DND-41 (cell line): ENCODE data around the gene FBXO9.

Experiments used
- ATAC-seq: fragments of 200-7000 bp; cut with Tn5 transposase; 3 replicates; pipeline ENCODE4 v1.9.1; 2021; ENCODE audit warnings: low read depth; ENCODE audit not compliant: insufficient read depth
- DNase-seq: peaks from one replicate; pipeline ENCODE4 v3.0.0-alpha.2; 2020
- H2AFZ ChIP-seq: 2 replicates; pipeline ENCODE4 v1.6.0; 2012; ENCODE audit warnings: low read depth, low read length
- H3K27ac ChIP-seq: 2 replicates; pipeline ENCODE4 v1.5.1; 2012; ENCODE audit warnings: low read length, inconsistent platforms
- H3K27me3 ChIP-seq: fragments of 200-600 bp; sonication (generic); 2 replicates; pipeline ENCODE4 v1.6.0; 2012; ENCODE audit warnings: low read length, mild to moderate bottlenecking, inconsistent platforms; ENCODE audit not compliant: insufficient read depth, poor library complexity
- H3K36me3 ChIP-seq: 2 replicates; pipeline ENCODE4 v1.5.1; 2012; ENCODE audit warnings: low read length, inconsistent platforms; ENCODE audit not compliant: insufficient read depth
- H3K4me1 ChIP-seq: 2 replicates; pipeline ENCODE4 v1.5.1; 2012; ENCODE audit warnings: mild to moderate bottlenecking, low read length; ENCODE audit not compliant: insufficient read depth
- H3K4me2 ChIP-seq: 2 replicates; pipeline ENCODE4 v1.6.0; 2012; ENCODE audit warnings: mild to moderate bottlenecking, moderate library complexity, low read length, inconsistent platforms; ENCODE audit not compliant: insufficient read depth
- H3K4me3 ChIP-seq, 2 experiments: fragments of 200-600 bp in 1 of 2; shearing (Covaris generic) in 1 of 2; 2 replicates each; pipeline ENCODE4 v1.5.1; 2012 to 2016; ENCODE audit warnings: inconsistent platforms in 2 of 2, low read length in 2 of 2, mild to moderate bottlenecking in 2 of 2, low read depth in 1 of 2, moderate library complexity in 1 of 2
- H3K79me2 ChIP-seq: 2 replicates; pipeline ENCODE4 v1.6.0; 2012; ENCODE audit warnings: low read length, inconsistent platforms; ENCODE audit not compliant: insufficient read depth
- H3K9ac ChIP-seq: 2 replicates; pipeline ENCODE4 v1.6.0; 2012; ENCODE audit warnings: low read depth, mild to moderate bottlenecking, inconsistent platforms, low read length, moderate library complexity
- H3K9me3 ChIP-seq: 2 replicates; pipeline ENCODE4 v1.5.1; 2012; ENCODE audit warnings: low read length, moderate library complexity, mild to moderate bottlenecking, inconsistent platforms; ENCODE audit not compliant: insufficient read depth, severe bottlenecking
- H4K20me1 ChIP-seq: 2 replicates; pipeline ENCODE4 v1.6.0; 2012; ENCODE audit warnings: low read length; ENCODE audit not compliant: insufficient read depth
- EZH2 ChIP-seq: IDR thresholded peaks from 3 replicates; pipeline ENCODE4 v1.6.1; 2012; ENCODE audit warnings: borderline replicate concordance, low read depth, mild to moderate bottlenecking, moderate library complexity, low read length, inconsistent platforms; ENCODE audit not compliant: severe bottlenecking
- TF ChIP-seq, protein P1 (sequence below): IDR thresholded peaks from 2 replicates; pipeline ENCODE4 v1.5.1; 2012; ENCODE audit warnings: borderline replicate concordance, low read length, moderate library complexity, mild to moderate bottlenecking; ENCODE audit not compliant: poor library complexity, severe bottlenecking; ENCODE audit errors: extremely low read depth

FBXO9 gene

DNA sequence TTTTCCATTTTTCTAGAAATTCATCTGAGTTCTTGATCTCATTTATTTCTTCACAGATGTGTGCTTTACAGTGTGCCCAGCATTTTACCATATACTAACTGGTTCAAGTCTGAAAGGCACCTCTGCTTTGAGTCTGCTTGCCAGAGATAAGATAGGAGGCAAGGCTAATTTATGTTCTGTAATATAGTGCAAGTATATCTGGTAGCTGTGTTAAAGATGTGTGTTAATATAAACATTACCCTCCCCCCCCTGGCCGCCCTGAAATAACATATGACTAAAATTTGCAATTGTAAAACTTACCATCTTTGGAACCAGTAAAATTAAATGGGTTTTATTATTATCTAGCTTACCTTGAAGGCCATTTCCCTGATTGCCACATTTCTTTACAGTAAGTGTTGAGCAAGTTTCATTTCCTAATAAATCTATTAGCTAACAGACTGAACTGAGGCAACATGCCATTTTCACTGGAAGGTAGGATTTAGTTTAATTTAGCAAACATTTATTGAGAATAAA is 2.7 kb downstream of the FBXO9 start:
- no peak overlapping the region for H3K4me3 ChIP-seq
- peaks cover 13% of the 10 kb centered on the region; the same call in 1 of the 2 replicates for H4K20me1 ChIP-seq
- TF ChIP-seq, protein P1, sequence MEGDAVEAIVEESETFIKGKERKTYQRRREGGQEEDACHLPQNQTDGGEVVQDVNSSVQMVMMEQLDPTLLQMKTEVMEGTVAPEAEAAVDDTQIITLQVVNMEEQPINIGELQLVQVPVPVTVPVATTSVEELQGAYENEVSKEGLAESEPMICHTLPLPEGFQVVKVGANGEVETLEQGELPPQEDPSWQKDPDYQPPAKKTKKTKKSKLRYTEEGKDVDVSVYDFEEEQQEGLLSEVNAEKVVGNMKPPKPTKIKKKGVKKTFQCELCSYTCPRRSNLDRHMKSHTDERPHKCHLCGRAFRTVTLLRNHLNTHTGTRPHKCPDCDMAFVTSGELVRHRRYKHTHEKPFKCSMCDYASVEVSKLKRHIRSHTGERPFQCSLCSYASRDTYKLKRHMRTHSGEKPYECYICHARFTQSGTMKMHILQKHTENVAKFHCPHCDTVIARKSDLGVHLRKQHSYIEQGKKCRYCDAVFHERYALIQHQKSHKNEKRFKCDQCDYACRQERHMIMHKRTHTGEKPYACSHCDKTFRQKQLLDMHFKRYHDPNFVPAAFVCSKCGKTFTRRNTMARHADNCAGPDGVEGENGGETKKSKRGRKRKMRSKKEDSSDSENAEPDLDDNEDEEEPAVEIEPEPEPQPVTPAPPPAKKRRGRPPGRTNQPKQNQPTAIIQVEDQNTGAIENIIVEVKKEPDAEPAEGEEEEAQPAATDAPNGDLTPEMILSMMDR: no peak
- TF ChIP-seq EZH2: no peak
- H3K4me2 ChIP-seq: peak overlapping the region; percentile 94; the same call in 1 of the 2 replicates
- H3K27me3 ChIP-seq: no peaks in the 10 kb centered on the region
- no peak overlapping the region for H3K27ac ChIP-seq
- no peak overlapping the region for H2AFZ ChIP-seq
- H3K4me1 ChIP-seq: peaks cover 24% of the 10 kb centered on the region
- DNase-seq: no peak
- H3K9ac ChIP-seq: no peak overlapping the region
- peaks cover 40% of the 10 kb centered on the region for H3K79me2 ChIP-seq
- H3K36me3 ChIP-seq: peaks cover 21% of the 10 kb centered on the region
- ATAC-seq: no peak
- no peaks in the 10 kb centered on the region for H3K9me3 ChIP-seq

DNA sequence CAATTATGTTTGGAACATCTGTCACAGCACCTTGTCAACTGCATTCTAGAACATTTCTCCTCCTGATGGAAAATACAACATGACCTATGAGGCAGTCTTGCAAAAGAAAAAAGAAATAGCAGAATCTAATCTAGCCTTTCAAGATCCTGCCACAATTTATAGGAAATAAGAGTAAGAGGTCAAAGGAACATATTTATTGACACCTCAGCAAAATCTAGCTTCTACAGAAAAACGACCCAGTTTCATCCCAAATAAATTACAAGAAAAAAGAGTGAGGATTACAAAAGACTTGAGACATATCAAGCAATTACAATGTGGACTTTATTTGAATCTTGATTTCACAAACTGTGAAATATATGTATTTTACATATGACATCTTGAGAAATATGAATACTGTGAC is 4.2 kb downstream of the FBXO9 start:
- no peak for DNase-seq
- peaks cover 34% of the 10 kb centered on the region for H3K36me3 ChIP-seq
- H3K79me2 ChIP-seq: peaks cover 40% of the 10 kb centered on the region
- TF ChIP-seq, protein P1: no peak
- TF ChIP-seq EZH2: no peak
- no peak for ATAC-seq
- H3K27me3 ChIP-seq: no peaks in the 10 kb centered on the region
- H4K20me1 ChIP-seq: peaks cover 13% of the 10 kb centered on the region; the same call in 1 of the 2 replicates
- H3K27ac ChIP-seq: no peak overlapping the region
- no peak overlapping the region for H3K9ac ChIP-seq
- no peak overlapping the region for H3K4me2 ChIP-seq
- no peak overlapping the region for H3K4me3 ChIP-seq
- H2AFZ ChIP-seq: no peak overlapping the region
- no peaks in the 10 kb centered on the region for H3K9me3 ChIP-seq
- peaks cover 19% of the 10 kb centered on the region for H3K4me1 ChIP-seq

DNA sequence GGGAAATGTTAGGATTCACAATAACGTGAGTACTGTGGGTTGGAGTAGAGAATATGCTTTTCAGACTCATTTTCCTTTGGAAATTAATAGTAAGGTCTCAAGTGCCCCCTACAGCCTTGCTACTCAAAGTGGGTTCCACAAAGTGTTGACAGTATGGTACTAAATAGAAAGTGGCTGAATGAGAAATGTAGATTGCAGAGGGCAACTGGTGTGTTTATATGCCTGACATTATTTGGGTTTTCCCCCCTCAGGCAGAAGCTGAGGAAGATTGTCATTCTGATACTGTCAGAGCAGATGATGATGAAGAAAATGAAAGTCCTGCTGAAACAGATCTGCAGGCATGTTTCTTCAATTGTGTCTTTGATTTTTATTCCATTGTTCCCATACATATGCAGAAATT is 5.6 kb downstream of the FBXO9 start:
- no peak for DNase-seq
- Histone ChIP-seq H4K20me1 (peaks cover 13% of the 10 kb centered on the region; the same call in 1 of the 2 replicates), H3K27me3 (no peaks in the 10 kb centered on the region), H3K9ac (no peak overlapping the region), H3K4me3 (no peak overlapping the region), H3K27ac (no peak overlapping the region), H3K4me2 (no peak overlapping the region), H3K4me1 (peaks cover 17% of the 10 kb centered on the region), H3K9me3 (no peaks in the 10 kb centered on the region), H3K79me2 (peaks cover 34% of the 10 kb centered on the region), H3K36me3 (peaks cover 44% of the 10 kb centered on the region), H2AFZ (no peak overlapping the region)
- no peak for TF ChIP-seq EZH2
- TF ChIP-seq, protein P1: no peak
- no peak for ATAC-seq

DNA sequence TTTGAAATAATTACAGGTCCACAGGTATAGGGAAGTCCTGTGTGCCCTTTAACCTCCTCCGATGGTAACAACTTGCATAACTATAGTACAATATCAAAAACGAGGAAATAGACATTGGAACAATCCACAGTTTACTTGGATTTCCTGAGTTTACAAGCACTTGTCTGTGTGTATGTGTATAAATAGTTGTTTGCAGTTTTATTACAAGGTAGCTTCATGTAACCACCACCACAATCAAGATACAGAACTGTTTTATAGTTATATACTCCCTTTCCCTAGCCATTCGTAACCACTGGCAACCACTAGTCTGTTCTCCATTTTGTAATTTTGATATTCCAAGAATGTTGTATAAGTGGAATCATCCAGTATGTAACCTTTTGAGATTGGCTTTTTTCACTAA is 9.1 kb downstream of the FBXO9 start:
- no peaks in the 10 kb centered on the region for H3K4me1 ChIP-seq
- TF ChIP-seq, protein P1: no peak
- TF ChIP-seq EZH2: no peak
- H3K4me2 ChIP-seq: no peak overlapping the region
- peaks cover 12% of the 10 kb centered on the region; the same call in 1 of the 2 replicates for H3K79me2 ChIP-seq
- H3K9me3 ChIP-seq: no peaks in the 10 kb centered on the region
- H3K36me3 ChIP-seq: peaks cover 68% of the 10 kb centered on the region
- no peak overlapping the region for H3K27ac ChIP-seq
- no peak overlapping the region for H3K9ac ChIP-seq
- DNase-seq (no peak), ATAC-seq (no peak)
- no peak overlapping the region for H2AFZ ChIP-seq
- H3K4me3 ChIP-seq: no peak overlapping the region
- no peaks in the 10 kb centered on the region for H3K27me3 ChIP-seq
- H4K20me1 ChIP-seq: no peaks in the 10 kb centered on the region
